Iris pigment epithelial cell (primary cell): ENCODE data around the gene AUH.
A peak's percentile ranks its signal among the peaks of the same experiment; 100 is the strongest.

Source experiments
- DNase-seq: peaks from one replicate; pipeline ENCODE4 v3.0.0-alpha.2; 2011; ENCODE audit warnings: low read depth

Gene AUH

DNA sequence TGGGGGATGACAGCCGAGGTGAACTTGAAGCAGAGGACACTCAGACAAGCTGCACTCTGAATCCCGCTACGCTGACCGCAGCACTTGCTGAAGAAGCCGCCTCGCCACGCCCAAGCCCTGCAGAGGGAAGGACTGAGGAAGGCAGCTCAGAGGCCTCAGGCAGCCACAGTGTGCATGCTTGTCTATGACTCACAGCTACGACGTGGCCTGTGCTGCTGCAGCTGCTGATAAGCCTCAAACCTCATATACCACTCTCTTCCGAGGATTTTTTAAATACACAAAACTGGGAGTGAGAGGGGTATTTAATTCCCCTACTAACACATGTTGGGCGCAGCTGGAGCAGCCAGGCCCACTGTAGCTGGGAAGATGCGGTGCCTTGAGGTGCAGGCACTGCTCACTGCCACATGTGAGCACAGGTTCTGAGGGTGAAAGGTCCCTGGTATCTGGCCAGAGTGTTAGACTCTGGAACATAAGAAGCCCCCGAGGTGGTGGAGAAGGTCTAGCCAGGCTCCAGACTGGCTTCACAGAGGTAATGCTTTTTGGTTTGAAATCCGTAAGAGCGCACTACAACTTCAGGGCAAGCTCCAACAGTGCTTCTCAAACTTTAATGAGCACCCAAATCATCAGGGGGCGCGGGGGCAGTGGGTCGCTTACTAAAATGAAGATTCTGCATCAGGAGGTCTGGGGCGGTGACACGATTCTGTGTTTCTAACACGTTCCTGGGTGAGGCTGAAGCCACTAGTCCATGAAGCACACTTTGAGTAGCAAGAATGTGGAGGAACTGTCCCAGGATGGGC is 196.8 kb downstream of the AUH start:
- peak; percentile 99 for DNase-seq
